ENCODE measurements around the gene CEMP1.

CEMP1 gene

GRCh38 chr16:2484898-2485508 lies 46.2 kb downstream of the CEMP1 start:
- DNase-seq (ENCODE audit: low read depth in 2 of 2) = no peak

- no peak for DNase-seq (ENCODE audit: low read depth in 2 of 2)
Observed at GRCh38 chr16:2483939-2484897, 47.0 kb downstream of the CEMP1 start.

GRCh38 chr16:2482708-2483534 lies 48.3 kb downstream of the CEMP1 start:
- DNase-seq (ENCODE audit: low read depth in 2 of 2) = no peak

GRCh38 chr16:2482249-2482648 lies 49.0 kb downstream of the CEMP1 start:
- DNase-seq (ENCODE audit: low read depth in 2 of 2) = no peak

- DNase-seq (ENCODE audit: low read depth in 2 of 2) = no peak
Observed at GRCh38 chr16:2481676-2482075, 49.5 kb downstream of the CEMP1 start.

GRCh38 chr16:2480948-2481347 lies 50.3 kb downstream of the CEMP1 start:
- no peak for DNase-seq (ENCODE audit: low read depth in 2 of 2)
